Activated naive CD8-positive, alpha-beta T cell treated with anti-CD3 and anti-CD28 coated beads, Interleukin-2, amount 50 U/mL, for 16 hours (primary cell): ENCODE measurements around the gene ZMIZ1.

ENCODE experiments used
- DNase-seq: peaks from one replicate; pipeline ENCODE4 v3.0.0-alpha.2; 2020; ENCODE audit warnings: low read depth, low spot score

The ZMIZ1 gene

DNA sequence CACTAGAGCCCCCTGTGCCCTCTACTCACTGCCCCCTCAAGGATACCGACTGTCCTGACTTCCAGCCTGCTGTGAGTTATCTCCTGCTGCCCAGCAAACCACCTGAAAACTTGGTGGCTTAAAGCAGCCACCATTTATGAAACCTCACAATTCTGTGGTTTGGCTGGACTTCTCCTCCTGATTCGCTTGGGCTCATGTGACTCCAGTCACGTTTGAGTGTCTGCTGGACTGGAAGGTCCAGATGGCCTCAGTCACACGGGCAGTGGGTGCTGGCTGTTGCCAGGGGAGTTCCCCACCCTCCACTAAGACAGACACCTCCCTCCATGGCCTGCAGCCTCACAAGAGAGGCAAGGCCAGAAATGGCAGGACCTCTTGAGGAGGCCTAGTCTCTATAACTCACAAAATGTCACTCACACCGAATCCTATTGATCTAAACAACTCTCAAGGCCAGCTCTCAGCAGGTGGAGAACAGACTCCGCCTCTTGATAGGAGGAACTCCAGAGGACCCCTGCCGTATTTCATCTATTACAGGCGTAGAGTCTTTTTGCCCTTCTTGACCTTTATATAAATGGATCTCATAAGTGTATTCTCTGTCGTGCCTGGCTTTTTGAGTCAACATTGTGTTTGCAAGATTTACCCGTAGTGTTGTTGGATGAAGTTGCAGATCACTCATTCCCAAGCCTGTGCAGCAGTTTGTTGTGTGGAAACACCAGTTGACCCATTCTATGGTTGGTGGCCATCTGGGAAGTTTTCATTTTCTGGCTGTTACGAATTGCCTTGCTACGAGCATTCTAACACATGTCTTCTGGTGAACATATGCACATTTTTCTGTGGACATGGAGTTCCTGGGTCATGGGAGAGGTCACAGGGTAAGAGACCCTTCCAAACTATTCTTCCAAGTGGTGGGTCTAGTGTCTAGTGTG is 48.3 kb downstream of the ZMIZ1 start:
- DNase-seq = no peak

- no peak for DNase-seq
These were observed 49.8 kb downstream of the ZMIZ1 start for GRCh38 chr10:79118286-79119202.

DNA sequence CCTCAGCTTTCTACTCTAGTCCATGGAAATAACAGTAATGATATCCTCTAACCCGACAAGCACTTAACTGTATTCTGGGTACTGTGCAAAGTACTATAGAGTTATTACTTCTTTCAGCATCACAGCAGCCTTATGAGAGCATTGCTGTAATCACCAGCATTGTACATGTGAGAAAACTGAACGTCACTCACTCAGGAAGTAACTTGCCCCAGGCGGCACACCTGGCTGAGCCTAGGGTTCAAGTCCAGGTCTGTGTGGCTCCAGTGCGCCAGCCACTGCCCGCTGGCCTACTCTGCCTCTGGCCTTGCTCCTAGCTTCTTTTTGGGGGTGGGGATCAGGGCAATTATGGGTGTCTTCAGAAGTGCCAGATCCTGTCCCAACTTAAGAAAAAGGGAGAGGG is 50.5 kb downstream of the ZMIZ1 start:
- no peak for DNase-seq

DNA sequence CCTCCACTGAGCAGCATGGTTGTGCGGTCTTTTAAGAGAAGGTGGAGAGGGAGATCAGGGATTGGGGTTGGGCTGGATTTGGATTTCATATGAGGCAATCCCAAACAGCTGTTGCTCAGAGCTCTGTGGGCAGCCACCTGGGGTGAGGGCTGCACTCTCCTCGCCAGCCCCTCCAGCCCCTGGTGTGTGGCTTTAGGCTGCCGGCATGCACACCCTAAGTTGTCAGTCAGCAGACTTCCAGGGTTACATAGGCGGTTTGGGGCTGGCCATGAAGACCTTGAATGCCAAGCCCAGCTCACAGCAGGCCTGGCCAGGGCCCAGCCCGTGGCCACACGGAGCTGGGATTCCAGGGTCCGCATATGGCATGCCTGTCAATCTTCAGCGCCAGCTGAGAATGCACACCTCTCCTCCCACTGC is 54.8 kb downstream of the ZMIZ1 start:
- no peak for DNase-seq

- no peak for DNase-seq
These were observed 55.3 kb downstream of the ZMIZ1 start for GRCh38 chr10:79124066-79124465.

DNA sequence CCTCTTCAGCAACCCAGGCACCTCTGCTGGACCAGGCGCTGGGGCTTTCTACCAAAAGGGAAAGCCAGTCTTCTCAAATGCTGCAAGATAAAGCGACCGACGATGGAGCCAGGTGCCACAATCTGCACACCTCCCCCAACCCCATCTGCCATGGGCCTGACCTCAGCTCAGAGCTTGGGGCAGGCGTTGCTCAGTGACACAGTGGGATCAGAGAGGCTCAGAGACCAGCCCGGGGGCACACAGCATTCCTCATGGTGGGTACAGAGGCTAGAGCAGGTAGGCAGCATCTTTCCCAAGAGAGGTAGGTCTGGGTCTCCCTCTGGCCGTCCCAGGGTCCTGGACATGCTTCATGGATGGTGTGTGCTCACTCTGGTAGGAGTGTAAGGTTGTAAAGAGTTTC is 56.3 kb downstream of the ZMIZ1 start:
- DNase-seq = no peak

DNA sequence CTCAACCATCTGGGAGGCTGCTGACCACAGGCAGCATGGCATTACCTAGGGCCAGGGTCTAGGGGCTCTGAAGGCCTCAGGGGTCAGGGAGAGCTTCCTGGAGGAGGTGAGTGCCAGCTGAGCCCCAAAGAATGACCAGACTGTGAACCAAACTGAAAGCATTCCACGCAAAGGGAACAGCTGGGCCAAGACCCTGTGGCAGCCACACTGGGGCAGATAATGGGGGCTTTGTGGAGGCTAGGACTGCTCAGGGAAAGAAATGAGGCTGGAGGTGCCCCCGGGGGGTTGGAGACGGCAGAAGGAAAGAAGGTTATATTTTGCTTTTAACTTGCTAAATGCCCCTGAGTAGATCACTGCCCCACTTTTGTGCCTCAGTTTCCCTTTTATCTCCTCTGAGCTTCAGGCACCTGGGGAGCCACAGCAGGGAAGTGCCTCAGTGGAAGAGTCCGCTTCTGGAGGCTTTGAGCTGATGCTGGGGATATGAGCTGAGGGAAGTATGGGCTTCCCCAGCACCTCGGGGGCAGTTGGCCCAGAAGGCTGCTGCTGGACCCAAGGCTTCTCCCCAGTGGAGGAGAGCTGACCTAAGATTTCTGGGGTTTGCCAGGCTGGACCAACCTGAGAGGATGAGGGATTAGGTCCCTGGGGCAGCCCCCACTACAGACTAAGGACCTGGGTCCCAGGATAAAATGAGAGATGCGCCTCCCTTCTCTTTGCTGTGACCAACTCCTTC is 57.8 kb downstream of the ZMIZ1 start:
- DNase-seq = no peak

DNA sequence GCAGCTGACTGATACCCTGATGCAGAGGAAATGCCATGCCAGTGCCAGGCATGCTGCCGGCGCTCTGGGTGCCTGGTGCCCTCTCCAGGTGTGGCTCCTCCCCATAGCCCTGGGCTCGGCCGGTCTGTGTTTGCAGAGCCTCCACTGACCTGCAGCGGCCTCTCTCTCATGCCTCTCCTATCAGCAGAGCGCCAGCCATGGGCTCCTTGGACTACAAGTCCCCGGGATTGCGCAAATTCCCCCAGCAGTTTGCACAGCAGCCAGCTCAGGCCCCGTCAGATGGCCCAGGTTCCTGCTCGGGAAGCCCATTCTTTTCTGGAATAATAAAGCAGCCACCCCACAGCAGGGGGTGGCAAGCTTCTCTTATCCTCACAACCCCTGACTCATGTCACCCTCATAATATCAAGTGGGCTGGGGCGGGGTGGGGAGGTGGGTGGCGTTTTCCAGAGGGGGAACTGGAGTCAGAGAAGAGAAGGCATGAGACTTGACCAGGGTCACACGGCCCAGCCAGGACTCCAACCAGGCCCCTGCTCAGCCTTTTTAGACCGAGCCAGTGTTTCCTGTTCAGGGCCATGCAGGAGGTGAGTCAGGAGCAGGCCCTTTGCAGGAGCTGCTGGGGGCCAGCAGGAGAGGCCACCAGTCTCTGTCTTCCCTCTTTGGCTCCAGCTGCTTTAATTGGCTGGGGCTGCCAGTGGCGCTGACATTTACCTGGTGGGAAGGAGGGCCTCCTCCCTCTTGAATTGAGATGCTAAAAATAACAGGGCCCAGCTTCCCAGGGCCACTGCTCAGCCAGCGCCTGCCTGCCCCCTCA is 58.6 kb downstream of the ZMIZ1 start:
- DNase-seq = no peak

DNA sequence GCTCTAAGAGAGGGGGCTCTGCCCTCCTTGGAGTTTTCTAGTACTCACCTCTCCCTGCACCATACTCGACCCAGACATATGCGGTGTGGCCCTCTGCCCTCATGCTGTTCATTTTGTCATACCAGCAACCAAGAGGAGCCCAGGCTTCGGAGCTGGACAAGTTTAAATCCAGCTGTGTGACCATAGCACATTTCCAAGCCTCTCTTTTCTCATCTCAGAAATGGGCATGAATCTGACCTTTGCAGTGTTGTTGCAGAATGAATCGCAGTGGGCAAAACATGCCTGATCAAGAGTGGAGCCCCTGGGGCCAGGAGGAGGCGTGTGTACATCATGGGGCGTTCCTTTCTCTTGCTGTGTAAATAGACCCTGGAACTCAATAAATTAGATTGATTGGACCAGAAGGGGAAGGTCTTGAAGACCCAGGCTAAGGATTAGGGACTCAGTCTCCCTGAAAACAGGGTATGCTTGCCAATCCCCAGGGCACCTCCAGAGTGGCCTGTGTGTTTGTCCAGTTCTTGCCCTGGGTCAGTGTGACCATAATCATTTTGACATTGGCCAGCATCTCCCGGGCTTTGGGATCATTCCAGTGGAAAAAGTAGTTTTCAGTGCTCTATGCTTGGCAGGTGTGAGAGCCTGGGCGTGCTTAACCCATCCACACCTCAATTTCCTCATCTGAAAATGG is 59.6 kb downstream of the ZMIZ1 start:
- no peak for DNase-seq

GRCh38 chr10:79128923-79129305 is 60.1 kb downstream of the ZMIZ1 start:
- DNase-seq = no peak

DNA sequence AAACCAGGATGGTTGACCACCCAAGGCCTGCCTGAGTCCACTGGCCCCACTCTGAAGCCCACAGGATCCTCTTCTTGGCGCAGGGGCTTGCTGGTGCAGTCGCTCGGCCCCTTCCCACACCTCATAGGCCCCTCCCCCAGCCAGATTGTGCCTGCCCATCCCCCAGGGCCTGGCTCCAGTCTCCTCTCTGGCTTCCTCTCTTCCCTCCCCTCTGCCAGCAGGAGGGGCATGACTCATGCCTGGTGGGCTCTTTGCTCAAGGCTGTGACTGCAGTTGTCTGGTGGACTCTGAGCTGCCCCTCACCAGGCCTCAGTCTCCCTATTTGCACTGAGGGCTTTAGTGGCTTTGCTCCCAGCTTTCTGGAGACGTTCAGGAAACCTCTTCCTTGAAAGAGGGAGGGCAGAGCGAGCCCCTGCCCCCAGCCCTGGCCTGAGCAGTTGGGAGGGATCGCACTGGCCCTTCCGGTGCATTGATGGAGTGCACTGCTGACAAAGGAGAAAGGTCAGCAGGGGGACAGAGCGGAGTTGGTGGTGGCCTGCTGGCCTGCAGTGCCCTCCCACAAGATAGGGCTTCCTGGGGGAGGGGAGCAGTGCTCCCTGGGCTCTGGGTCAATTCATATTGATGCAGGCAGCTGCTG is 60.7 kb downstream of the ZMIZ1 start:
- DNase-seq = no peak

- no peak for DNase-seq
These were observed 61.5 kb downstream of the ZMIZ1 start for GRCh38 chr10:79130255-79130654.

DNA sequence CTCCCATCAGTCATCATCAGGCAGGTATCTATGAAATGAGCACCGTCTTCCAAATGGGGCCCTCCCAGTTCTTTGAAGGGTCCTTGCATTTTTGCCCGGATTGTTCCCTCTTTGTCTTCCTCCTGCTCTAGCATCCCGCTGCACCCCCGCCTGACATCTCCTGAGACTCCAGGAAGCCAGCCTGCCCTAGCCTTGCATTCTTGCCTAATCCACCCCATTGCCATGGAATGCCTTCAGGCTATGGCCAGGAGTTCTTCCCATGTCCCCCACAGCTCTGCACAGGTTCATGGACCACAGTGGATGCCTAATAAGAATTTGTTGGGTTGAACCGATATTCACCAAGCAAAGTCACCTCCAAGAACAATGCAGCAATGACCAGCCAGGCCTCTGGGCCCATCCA is 62.1 kb downstream of the ZMIZ1 start:
- DNase-seq = no peak

GRCh38 chr10:79131836-79132631 is 63.3 kb downstream of the ZMIZ1 start:
- DNase-seq = no peak

DNA sequence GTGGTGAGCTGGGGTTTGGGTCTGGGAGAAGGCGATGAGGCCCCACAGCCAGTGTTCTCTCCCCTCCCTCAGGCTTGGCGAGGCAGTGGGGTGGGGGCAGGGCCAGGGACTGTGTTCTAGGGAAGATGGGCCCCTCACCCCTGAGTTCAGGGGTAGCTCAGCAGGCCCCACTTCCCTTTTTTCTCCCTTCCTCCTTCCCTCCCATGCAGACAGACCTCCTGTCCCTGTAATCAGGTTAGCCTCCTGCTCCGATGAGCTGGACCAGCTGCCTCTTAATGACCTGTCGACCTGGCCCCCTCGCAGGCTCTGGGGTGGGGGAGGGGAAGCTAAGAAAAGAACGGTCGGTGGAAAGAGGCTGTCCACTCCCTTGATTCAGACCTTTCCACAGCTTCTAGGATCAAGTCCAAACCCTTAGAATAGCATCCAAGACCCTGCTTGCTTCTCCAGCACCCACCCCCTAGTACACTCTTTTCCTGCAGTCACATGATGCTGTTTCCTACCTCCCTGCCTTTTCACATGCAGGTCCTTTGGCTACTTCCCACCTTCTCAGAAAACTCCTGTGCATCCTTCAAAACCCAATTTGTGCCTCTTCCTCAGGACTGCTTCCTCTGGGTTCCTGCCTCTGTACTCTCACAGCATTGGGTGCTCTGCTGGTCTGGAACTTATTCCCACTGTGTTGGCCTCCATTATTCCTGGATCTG is 64.1 kb downstream of the ZMIZ1 start:
- DNase-seq = no peak

DNA sequence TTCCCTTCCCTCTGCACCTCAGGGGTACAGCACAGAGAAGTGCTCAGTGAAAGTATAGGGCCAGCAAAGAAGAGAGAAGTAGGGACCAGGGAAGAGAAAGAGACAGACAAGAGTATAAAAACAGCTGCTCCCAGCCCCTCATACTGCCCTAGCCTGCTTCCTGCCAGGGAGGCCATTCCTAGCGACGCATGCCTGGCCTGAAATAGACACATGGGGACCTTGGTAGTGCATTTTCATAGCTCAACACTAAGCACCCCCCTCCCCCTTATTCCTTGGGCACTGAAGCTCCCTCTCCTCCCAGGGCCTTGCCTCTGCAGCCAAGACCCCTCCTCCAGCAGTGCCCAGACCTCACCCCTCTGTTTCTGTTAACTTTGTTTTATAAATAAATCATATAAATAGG is 64.7 kb downstream of the ZMIZ1 start:
- no peak for DNase-seq

- DNase-seq = no peak
These were observed 67.0 kb downstream of the ZMIZ1 start for GRCh38 chr10:79135790-79136189.

GRCh38 chr10:79136236-79137005 is 67.7 kb downstream of the ZMIZ1 start:
- DNase-seq = no peak
